Activated CD8-positive, alpha-beta memory T cell treated with anti-CD3 and anti-CD28 coated beads for 48 hours (primary cell): ENCODE results near the gene MRM2.

Source experiments
- DNase-seq, 3 experiments: peaks; one replicate each; pipeline ENCODE4 v3.0.0-alpha.2; 2020; ENCODE audit warnings: low read depth in 2 of 3, low spot score in 2 of 3

MRM2 gene

GRCh38 chr7:2248984-2249694 lies 7.1 kb upstream of the MRM2 start:
- DNase-seq = no peak

- DNase-seq = no peak
These were observed 5.4 kb upstream of the MRM2 start for GRCh38 chr7:2247141-2247995.

- no peak for DNase-seq
These were observed 4.1 kb upstream of the MRM2 start for GRCh38 chr7:2245883-2246675.

- no peak for DNase-seq
These were observed 2.5 kb upstream of the MRM2 start for GRCh38 chr7:2244404-2244995.

GRCh38 chr7:2243458-2243857 lies 1.5 kb upstream of the MRM2 start:
- no peak for DNase-seq

GRCh38 chr7:2242541-2243429 lies 780 bp upstream of the MRM2 start:
- peak in 2 of 3 experiments; percentile 14 to 31 for DNase-seq

GRCh38 chr7:2239242-2239641 lies 2.8 kb downstream of the MRM2 start:
- no peak for DNase-seq

GRCh38 chr7:2237109-2237602 lies 4.8 kb downstream of the MRM2 start:
- no peak for DNase-seq

GRCh38 chr7:2233926-2234325 lies 8.1 kb downstream of the MRM2 start:
- DNase-seq = no peak

GRCh38 chr7:2232766-2233520 lies 9.1 kb downstream of the MRM2 start, which contains the start of gene MAD1L1:
TSS of gene MAD1L1 (minus strand) at chr7:2232945. CDS start at chr7:2230133, 2,812 bp downstream.
- peak; percentile 70 to 83 (median 75) for DNase-seq

GRCh38 chr7:2231992-2232765 lies 9.8 kb downstream of the MRM2 start:
- DNase-seq = no peak

GRCh38 chr7:2230882-2231281 lies 11.1 kb downstream of the MRM2 start:
- DNase-seq = no peak

GRCh38 chr7:2230226-2230625 lies 11.8 kb downstream of the MRM2 start:
- DNase-seq = no peak

GRCh38 chr7:2229467-2229866 lies 12.5 kb downstream of the MRM2 start:
- no peak for DNase-seq

GRCh38 chr7:2228921-2229320 lies 13.1 kb downstream of the MRM2 start:
- no peak for DNase-seq

GRCh38 chr7:2227699-2228098 lies 14.3 kb downstream of the MRM2 start:
- no peak for DNase-seq

- no peak for DNase-seq
These were observed 16.2 kb downstream of the MRM2 start for GRCh38 chr7:2225830-2226229.

- no peak for DNase-seq
These were observed 16.7 kb downstream of the MRM2 start for GRCh38 chr7:2225336-2225735.
